HepG2 (cell line): ENCODE data around the gene HSPB9. TPM values are rescaled to one million over a fixed set of nuclear protein-coding genes. Genes with fewer than 3 reads are reported as not detected.

ENCODE experiments used
- AHDC1 ChIP-seq: sonication (generic); formaldehyde crosslinking; IDR thresholded peaks from 2 replicates; pipeline ENCODE4 v1.5.1; 2020; ENCODE audit warnings: mild to moderate bottlenecking, missing genetic modification reagents, borderline replicate concordance
- BRD4 ChIP-seq: sonication (generic); formaldehyde crosslinking; IDR thresholded peaks from 2 replicates; pipeline ENCODE4 v1.4.0; 2020; ENCODE audit warnings: missing genetic modification reagents
- CCDC6 ChIP-seq: sonication (generic); formaldehyde crosslinking; IDR thresholded peaks from 2 replicates; pipeline ENCODE4 v1.8.1; 2022; ENCODE audit warnings: mild to moderate bottlenecking, missing genetic modification reagents, moderate library complexity
- CREB1 ChIP-seq, 2 experiments: fragments of 450-650 bp in 1 of 2; IDR thresholded peaks; 2 replicates each; pipeline ENCODE4 v1.6.1; 2016 to 2017; ENCODE audit warnings: control low read depth in 1 of 2, mild to moderate bottlenecking in 1 of 2, missing compliant biosample characterization in 1 of 2, missing genetic modification characterization in 1 of 2
- ELF4 ChIP-seq: sonication (generic); formaldehyde crosslinking; IDR thresholded peaks from 2 replicates; pipeline ENCODE4 v1.5.0; 2020; ENCODE audit warnings: missing genetic modification reagents, mild to moderate bottlenecking, moderate library complexity, borderline replicate concordance
- ETV5 ChIP-seq: IDR thresholded peaks from 2 replicates; pipeline ENCODE4 v1.6.1; 2018; ENCODE audit warnings: missing biosample characterization, missing genetic modification reagents, inconsistent platforms, borderline replicate concordance
- ISL2 ChIP-seq: sonication (generic); formaldehyde crosslinking; IDR thresholded peaks from 2 replicates; pipeline ENCODE4 v1.5.0; 2020; ENCODE audit warnings: missing genetic modification reagents
- KAT7 ChIP-seq: IDR thresholded peaks from 2 replicates; pipeline ENCODE4 v1.6.1; 2018; ENCODE audit warnings: borderline replicate concordance, missing compliant biosample characterization
- KLF12 ChIP-seq: sonication (generic); formaldehyde crosslinking; IDR thresholded peaks from 2 replicates; pipeline ENCODE4 v1.4.0; 2020; ENCODE audit warnings: missing genetic modification reagents, borderline replicate concordance
- MAF1 ChIP-seq: sonication (generic); formaldehyde crosslinking; IDR thresholded peaks from 2 replicates; pipeline ENCODE4 v1.5.0; 2020; ENCODE audit warnings: missing genetic modification reagents, borderline replicate concordance
- MXD4 ChIP-seq: IDR thresholded peaks from 2 replicates; pipeline ENCODE4 v1.6.1; 2016; ENCODE audit warnings: mild to moderate bottlenecking, missing biosample characterization, missing genetic modification reagents
- NCOA2 ChIP-seq: sonication (generic); formaldehyde crosslinking; IDR thresholded peaks from 2 replicates; pipeline ENCODE4 v1.8.0; 2022; ENCODE audit warnings: inconsistent platforms
- SOX6 ChIP-seq, 2 experiments: fragments of 450-650 bp in 1 of 2; sonication (generic) in 1 of 2; formaldehyde crosslinking in 1 of 2; IDR thresholded peaks; 2 replicates each; pipeline versions ENCODE4 v1.4.0 to v1.6.1; 2017 to 2020; ENCODE audit warnings: antibody characterized with exemption in 1 of 2, mild to moderate bottlenecking in 1 of 2, missing genetic modification reagents in 1 of 2
- ZMAT5 ChIP-seq: sonication (generic); formaldehyde crosslinking; IDR thresholded peaks from 2 replicates; pipeline ENCODE4 v1.5.0; 2020; ENCODE audit warnings: mild to moderate bottlenecking, low read depth, missing genetic modification reagents, borderline replicate concordance
- ZNF20 ChIP-seq: sonication (generic); formaldehyde crosslinking; IDR thresholded peaks from 2 replicates; pipeline ENCODE4 v1.4.0; 2020; ENCODE audit warnings: mild to moderate bottlenecking, moderate library complexity, missing genetic modification reagents
- ZNF260 ChIP-seq: sonication (generic); formaldehyde crosslinking; IDR thresholded peaks from 2 replicates; pipeline ENCODE4 v1.4.0; 2020; ENCODE audit warnings: missing genetic modification reagents, low read depth, mild to moderate bottlenecking, borderline replicate concordance
- ZNF331 ChIP-seq: sonication (generic); formaldehyde crosslinking; IDR thresholded peaks from 2 replicates; pipeline ENCODE4 v1.4.0; 2020; ENCODE audit warnings: missing genetic modification reagents
- ZNF547 ChIP-seq: sonication (generic); formaldehyde crosslinking; IDR thresholded peaks from 2 replicates; pipeline ENCODE4 v1.5.1; 2020; ENCODE audit warnings: mild to moderate bottlenecking, missing genetic modification reagents
- ZNF687 ChIP-seq: sonication (generic); formaldehyde crosslinking; IDR thresholded peaks from 2 replicates; pipeline ENCODE4 v1.5.1; 2020; ENCODE audit warnings: mild to moderate bottlenecking, missing genetic modification reagents, moderate library complexity
- polyA plus RNA-seq, 8 experiments: library from polyadenylated mRNA; depleted of rRNA in 3 of 8; stranded (reverse) in 7 of 8; unstranded in 1 of 8; fragments of >200 nt; fragmentation: Illumina TruSeq in 4 of 8; extraction: Trizol in 4 of 8; gene quantifications; 2 replicates each; pipeline versions ENCODE4 v1.2.1 to v1.2.3, GENCODE V29; 2011 to 2016; ENCODE audit warnings: low read depth in 4 of 8, missing spikeins in 1 of 8, mixed read lengths in 1 of 8; ENCODE audit not compliant: insufficient read depth in 1 of 8
- total RNA-seq, 5 experiments: library from RNA; depleted of rRNA; stranded (reverse); fragments of >200 nt; fragmentation: Illumina TruSeq; extraction: Trizol; gene quantifications; 2 replicates each; pipeline ENCODE4 v1.2.3, GENCODE V29; 2016; ENCODE audit warnings: low read depth in 1 of 5

The HSPB9 gene
- total and polyA plus RNA-seq, 2 of the 13 experiments (the other 11 are each of a cell fraction or from before 2014, with no cell fraction given) = 0.05 to 0.24 TPM

DNA sequence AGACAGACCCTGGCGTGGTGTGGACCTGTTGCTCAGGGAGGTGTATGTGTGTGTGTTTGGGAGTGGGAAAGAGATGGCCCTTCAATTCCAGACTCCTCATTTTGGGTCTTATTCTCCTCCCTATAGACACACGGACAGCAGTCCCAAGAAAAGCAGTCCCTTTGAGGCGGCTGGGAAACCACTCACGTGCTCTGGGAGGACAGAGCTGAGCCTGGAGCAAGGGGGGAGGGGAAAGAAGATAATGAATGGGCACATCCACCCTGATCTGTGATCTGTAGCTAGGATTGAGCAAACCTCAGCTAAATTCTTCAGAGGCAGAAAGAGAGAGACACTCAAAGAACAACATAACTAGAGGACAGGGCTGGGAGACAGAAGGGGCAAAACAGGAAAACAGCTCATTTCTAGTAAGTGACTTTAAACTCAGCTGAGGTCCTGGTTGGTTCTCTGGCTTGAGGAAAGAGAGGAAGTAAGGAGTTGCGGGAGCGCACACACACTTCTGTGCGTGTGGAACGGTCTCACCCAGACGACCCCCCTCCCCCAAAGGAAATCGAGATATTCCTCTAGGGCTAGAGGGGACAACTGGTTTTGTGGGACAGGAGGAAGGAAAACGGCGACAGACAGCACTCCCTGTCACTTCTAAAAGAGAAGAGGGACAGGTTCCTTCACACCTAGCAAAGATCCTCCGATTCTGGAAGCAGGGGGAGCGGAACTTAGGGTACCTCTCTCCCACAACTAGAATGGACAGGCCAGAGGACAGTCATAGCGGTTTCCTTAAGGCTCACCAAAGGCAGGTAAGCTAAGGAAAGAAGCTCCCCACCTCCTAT, 31.5 kb downstream of the HSPB9 start (continued):
- TF ChIP-seq AHDC1 (CRISPR knock-in tag) (no peak), ELF4 (CRISPR knock-in tag) (no peak), SOX6 (IDR thresholded peaks at IDR 0.05) (no peak), SOX6 (CRISPR knock-in tag; IDR thresholded peaks at IDR 0.05) (peak; percentile 65), ZMAT5 (CRISPR knock-in tag) (no peak), ZNF547 (CRISPR knock-in tag) (no peak), CCDC6 (CRISPR knock-in tag) (peak; percentile 9; the same call in 1 of the 2 replicates), KAT7 (CRISPR knock-in tag) (no peak), NCOA2 (CRISPR knock-in tag) (no peak), ISL2 (CRISPR knock-in tag) (no peak), KLF12 (CRISPR knock-in tag) (no peak), BRD4 (no peak; the same call in 1 of the 2 replicates), MAF1 (CRISPR knock-in tag) (0 out of 2 replicates have a peak, but pooled peaks have one; percentile 10), ZNF260 (CRISPR knock-in tag) (no peak), ZNF20 (no peak), ZNF331 (CRISPR knock-in tag) (no peak), ZNF687 (CRISPR knock-in tag) (no peak), ETV5 (CRISPR knock-in tag) (no peak), MXD4 (CRISPR knock-in tag) (peak; percentile 82; the same call in 1 of the 2 replicates), CREB1 (IDR thresholded peaks at IDR 0.05) (no peak), CREB1 (CRISPR knock-in tag; IDR thresholded peaks at IDR 0.05) (no peak)
